NK-92 (cell line): ENCODE data around the gene STK35.

ENCODE experiments used
- DNase-seq: peaks from one replicate; lab custom pipeline; 2025; ENCODE audit not compliant: unreplicated experiment; lab: John Stamatoyannopoulos, UW

Gene STK35

DNA sequence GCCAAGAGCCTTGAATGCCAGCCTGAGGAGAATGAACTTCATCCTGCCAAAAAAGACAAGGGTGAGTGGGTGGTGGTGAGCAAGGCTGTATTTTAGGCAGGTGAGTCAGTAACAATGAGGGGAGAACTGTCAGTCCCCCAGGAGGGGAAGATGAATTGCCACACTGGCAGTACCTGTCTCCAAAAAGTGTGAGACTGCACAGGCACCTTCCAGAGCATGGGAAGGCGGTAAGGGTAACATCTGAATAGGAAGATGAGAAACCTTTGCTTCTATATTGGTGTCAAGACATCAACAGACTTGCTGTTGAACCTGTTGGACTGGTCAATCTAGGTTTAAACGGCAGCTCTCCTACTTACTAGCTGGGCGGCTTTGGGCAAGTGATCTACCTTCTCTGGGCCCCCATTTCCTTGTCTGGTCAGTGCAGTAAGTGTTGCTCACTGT lies 30.9 kb downstream of the STK35 start:
- DNase-seq: no peak

- DNase-seq: no peak
Measured at GRCh38 chr20:2133318-2134183, 31.9 kb downstream of the STK35 start.

GRCh38 chr20:2135013-2135412 lies 33.4 kb downstream of the STK35 start:
- no peak for DNase-seq

GRCh38 chr20:2136275-2136674 lies 34.6 kb downstream of the STK35 start:
- no peak for DNase-seq

DNA sequence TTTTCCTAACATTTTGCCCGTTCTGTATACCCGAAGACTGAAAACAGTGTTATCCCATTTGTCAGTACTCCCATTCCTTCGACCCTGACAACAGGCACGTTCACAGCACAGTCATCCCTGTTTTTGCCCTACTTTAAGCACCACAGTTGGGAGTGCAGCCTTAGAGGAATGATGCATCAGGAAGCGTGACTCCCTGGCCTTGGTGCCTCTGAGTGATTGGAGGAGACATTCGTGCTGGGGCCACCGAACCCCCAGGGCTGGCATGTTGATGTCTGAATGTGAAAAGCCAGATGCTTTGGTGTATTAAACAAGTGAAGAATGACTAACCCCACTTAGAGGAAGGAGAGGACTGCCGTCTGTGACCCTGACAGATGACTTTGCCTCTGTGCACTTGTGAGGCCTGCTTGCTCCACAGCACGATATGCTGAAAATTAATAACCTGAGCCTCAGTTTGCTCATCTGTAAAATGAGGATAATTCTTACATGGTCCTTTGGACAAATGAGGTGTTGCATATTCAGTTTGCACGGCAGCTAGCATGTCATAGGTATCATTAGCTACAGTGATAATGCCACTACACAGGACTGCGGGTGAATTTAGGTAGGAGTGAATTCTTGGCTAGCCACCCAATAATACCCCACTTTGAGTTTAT lies 36.0 kb downstream of the STK35 start:
- no peak for DNase-seq

DNA sequence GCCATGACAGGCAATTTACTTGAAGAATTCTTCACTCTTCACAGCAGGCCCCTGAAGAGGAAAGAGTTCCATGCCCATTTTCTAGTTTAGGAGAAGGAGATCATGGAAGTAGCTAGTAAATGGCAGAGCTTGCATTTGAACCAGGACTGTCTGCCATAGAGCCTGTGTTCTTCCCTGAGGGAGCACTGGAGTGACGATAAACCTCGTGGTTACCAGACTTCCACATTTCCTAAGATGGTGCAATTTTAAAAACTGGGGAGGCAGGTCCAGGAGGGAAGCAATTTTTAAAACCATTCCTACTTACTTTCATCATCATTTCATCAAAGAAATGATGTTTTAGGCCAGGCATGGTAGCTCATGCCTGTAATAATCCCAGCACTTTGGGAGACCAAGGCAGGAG lies 36.8 kb downstream of the STK35 start:
- DNase-seq: no peak

GRCh38 chr20:2139250-2139649 lies 37.6 kb downstream of the STK35 start:
- no peak for DNase-seq

DNA sequence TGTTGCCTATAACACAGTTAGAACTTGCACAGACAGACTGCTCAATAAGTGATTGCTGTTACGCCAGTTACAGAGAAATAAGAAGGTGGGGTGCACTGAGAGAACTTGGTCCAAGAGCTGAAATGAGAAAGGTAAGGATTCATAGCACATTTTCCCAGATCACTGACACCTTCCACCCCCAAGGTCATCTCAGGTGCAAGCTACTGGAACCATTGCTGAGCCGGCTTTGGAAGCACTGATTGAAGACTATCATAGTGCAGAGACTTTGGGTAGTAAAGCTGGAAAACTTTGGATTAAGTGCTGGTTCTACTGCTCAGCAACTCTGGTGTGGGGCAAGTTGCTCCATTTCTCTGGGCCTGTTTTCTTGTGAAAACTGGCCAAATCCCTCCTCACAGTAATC lies 38.1 kb downstream of the STK35 start:
- no peak for DNase-seq

DNA sequence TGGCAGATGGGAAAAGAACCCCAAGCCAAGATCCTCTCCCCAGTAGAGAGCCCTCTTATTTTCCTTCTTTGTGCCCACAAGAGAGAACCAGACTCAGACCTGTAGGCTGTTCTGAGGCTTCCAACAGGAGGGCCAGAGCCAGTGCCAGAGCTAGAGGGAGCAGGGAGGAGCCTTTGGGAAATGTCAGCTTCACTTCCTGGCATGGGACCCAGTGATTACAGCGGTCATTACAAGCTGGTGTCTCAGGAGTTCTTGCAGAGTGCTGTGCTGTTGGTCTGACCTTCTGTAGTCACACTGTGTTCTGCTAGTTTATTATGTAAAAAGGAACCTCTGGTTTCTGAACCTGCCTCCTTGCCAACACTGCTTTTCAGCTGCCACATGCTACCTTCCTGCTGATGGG lies 38.9 kb downstream of the STK35 start:
- no peak for DNase-seq

DNA sequence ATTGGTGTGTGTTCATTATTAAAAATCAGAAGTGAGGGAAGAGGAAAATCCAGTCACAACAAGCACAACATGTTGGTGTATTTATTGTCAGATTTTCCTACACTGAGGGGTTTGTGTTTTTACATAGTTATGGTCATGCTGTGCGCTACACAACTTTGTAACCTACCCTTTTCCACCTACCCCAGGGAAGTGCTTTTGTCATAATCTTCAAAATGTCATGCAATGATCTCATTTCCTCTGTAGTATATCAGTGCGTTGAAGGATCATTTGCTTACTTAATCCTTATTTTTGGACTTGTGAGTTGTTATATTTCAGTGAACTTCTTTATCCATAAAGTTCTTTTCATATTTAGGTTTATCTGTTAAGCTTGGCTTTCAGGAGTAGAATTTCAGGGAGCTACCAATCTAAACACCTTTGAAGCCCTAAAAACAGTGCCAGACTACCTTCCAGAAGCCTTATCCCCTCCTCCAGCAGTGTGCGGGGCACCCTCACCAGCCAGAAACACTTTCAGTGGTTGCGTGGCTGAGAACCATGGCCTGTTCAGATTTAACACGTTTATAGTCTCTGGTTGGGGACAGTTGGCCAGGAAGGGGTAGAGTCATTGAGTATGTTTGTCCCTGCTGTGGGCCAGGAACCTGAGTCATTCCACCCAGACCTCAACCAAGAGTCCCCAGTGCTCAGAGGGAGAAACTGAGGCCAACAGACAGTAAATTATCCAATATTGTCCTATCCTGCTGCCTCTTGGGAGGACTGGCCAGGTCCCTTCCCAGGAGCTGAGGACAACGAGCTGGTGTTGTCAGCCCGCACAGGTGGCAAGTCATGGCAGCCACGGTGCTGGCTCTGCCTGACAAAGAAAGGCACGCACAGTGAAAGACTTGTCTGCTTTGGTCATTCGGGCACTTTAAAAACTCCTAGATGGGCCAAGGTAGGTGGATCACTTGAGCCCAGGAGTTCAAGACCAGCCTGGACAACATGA lies 40.3 kb downstream of the STK35 start:
- DNase-seq: no peak

- no peak for DNase-seq
Measured at GRCh38 chr20:2142649-2143048, 41.0 kb downstream of the STK35 start.

GRCh38 chr20:2143594-2143993 lies 42.0 kb downstream of the STK35 start:
- no peak for DNase-seq

- DNase-seq: no peak
Measured at GRCh38 chr20:2144850-2145249, 43.2 kb downstream of the STK35 start.

- no peak for DNase-seq
Measured at GRCh38 chr20:2145376-2145775, 43.7 kb downstream of the STK35 start.

- DNase-seq: no peak
Measured at GRCh38 chr20:2146080-2146867, 44.6 kb downstream of the STK35 start.

GRCh38 chr20:2149507-2149906 lies 47.9 kb downstream of the STK35 start:
- no peak for DNase-seq

DNA sequence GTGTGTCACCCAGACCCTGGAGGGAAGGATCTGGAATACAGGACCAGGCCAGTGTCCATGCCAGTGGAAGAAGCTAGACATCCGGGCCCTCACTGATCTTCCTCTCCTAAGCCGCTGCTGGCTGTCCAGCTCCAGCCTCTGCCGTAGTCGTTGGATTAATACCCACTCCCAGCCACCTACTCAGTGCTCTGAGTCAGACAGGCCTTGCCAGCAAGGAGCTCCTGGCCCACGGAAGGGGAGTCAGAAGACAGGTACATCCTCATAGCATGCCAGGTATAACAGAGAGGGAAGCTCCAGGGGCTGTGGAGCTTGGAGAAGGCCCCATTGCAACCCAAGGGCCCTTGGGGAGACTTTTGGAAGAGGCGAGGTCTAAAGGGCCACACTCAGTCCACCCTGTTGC lies 49.0 kb downstream of the STK35 start:
- no peak for DNase-seq

- no peak for DNase-seq
Measured at GRCh38 chr20:2151858-2152281, 50.2 kb downstream of the STK35 start.

- DNase-seq: no peak
Measured at GRCh38 chr20:2152317-2152716, 50.7 kb downstream of the STK35 start.

GRCh38 chr20:2153326-2153725 lies 51.7 kb downstream of the STK35 start:
- no peak for DNase-seq

DNA sequence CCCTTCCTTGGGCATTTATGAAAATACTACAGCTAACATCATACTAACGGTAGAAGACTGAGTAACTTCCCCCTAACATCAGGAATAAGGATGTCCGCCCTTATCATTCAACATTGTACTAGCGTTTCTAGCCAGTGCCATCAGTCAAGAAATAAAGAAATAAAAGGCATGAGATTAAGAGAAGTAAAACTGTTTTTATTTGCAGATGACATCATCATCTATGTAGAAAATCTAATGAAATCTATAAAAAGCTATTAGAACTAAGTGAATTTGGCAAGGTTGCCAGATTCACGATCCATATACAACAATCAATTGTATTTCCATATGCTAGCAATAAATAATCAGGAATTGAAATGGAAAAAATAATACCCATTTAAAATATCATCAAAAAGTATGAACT lies 54.6 kb downstream of the STK35 start:
- no peak for DNase-seq
